Muscle of back (tissue), 13 donors: ENCODE results near the gene SELENOV. TPM values are rescaled to one million over a fixed set of nuclear protein-coding genes. Genes with fewer than 3 reads are reported as not detected.
"Not testable (repeated sequence)": the region's sequence is repeated elsewhere in the genome, so short reads cannot be mapped to it uniquely, and the experiment has no call there.

Experiments
- DNase-seq, 3 donors: peaks; one replicate each; pipeline versions ENCODE4 v3.0.0 to v3.0.0-alpha.2; 2013
- long read RNA-seq, 9 donors: transcript quantifications; one replicate each; lab custom pipeline, GENCODE V29; 2026
- polyA plus RNA-seq, 10 donors: library from polyadenylated mRNA; unstranded; fragments of 120-200 nt; gene quantifications; one replicate each; pipeline ENCODE4 v1.2.1, GENCODE V29; 2013; ENCODE audit not compliant: insufficient read length in 10 of 10

SELENOV gene, protein sequence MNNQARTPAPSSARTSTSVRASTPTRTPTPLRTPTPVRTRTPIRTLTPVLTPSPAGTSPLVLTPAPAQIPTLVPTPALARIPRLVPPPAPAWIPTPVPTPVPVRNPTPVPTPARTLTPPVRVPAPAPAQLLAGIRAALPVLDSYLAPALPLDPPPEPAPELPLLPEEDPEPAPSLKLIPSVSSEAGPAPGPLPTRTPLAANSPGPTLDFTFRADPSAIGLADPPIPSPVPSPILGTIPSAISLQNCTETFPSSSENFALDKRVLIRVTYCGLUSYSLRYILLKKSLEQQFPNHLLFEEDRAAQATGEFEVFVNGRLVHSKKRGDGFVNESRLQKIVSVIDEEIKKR
- under 1 TPM in 1 of 10 donors, not detected in 9; 0.13 TPM for polyA plus RNA-seq
- long read RNA-seq, donor 1 = 0 reads
- long read RNA-seq, donor 2 = 0 reads
- long read RNA-seq, donor 3 = 0 reads
- long read RNA-seq, donor 4 = 0 reads
- long read RNA-seq, donor 5 = 0 reads
- long read RNA-seq, donor 6 = 0 reads
- long read RNA-seq, donor 7 = 0 reads
- long read RNA-seq, donor 8 = 0 reads
- long read RNA-seq, donor 9 = 0 reads

DNA sequence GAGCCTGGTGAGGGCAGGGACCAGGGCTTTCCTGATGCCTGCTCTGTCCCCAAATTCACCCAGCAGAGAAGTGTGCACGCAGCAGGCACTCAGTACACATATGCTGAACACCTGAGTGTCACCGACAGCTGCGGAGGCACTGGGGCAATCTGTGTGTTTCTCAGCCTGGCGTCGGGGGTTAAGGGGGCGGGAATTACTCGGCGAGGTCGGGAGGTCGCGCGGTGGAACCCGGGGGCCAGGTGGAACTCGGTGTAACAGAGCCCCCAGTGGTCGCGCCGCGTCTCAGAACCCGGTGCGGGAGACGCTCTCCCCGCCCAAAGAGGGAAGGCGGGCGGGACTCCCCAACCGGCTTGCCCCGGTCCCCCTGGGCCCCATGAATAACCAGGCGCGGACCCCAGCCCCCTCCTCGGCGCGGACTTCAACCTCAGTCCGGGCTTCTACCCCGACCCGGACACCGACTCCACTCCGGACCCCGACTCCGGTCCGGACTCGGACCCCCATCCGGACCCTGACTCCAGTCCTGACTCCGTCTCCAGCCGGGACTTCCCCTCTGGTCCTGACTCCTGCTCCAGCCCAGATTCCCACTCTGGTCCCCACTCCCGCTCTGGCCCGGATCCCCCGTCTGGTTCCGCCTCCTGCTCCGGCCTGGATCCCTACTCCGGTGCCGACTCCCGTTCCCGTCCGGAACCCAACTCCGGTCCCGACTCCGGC is at the start of gene SELENOV:
TSS of gene SELENOV (plus strand) at position 300 of the 711 bp plus-strand sequence. CDS start at position 374, 74 bp downstream.
- peak in 1 of 3 donors; percentile 57 for DNase-seq

DNA sequence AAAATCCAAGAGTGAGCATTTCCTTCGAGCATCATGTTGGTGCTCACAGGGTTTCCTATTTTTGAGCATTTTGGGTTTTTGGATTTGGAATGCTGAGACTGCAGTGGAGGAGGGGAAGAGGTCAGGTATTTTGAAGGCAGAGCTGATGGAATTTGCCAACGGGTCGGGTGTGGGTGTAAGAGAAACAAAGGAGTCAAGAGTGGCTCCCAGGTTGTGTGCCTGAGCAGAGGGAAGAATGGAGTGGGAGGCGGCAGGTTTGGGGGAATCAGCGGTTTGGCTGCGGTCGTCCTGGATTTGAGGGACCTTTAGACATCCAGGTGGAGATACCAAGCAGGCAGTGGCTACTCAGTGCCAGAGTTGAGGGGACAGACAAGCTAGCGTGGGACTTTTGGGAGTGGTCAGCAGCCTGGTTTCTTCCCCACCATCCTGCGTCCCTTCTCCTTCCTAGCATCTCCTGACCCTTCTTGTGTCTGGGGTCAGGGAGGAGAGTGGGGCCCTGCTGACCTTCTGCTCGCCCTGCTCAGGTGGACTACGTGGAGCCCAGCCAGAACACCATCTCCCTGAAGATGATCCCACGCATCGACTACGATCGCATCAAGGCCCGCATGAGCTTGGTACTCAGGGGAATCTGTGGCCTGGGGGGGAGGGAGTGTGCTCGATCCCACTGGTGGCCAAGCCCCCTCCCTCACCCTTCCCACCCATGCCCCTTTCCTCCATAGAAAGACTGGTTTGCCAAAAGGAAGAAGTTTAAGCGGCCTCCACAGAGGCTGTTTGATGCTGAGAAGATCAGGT is 48.8 kb upstream of the SELENOV start:
- DNase-seq = no peak

DNA sequence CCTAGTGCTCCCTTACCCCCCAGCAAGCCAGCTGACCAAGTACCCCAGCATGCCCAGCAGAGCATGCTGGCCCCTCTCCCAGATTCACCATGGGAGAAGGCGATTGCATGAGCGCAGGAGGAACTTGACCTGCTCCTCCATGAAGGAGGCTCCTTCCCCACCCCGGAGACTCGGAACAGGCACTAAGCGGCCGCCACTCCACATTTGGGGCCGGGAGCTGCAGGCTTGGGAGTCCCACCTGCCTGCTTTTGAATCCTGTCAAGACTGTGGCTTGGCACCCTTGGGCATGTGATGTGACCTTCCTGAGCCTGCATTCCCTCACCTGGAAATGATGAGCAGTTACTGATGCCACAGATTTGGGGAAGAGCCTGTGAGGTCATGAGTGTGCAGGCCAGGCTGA is 47.0 kb upstream of the SELENOV start:
- DNase-seq = no peak

DNA sequence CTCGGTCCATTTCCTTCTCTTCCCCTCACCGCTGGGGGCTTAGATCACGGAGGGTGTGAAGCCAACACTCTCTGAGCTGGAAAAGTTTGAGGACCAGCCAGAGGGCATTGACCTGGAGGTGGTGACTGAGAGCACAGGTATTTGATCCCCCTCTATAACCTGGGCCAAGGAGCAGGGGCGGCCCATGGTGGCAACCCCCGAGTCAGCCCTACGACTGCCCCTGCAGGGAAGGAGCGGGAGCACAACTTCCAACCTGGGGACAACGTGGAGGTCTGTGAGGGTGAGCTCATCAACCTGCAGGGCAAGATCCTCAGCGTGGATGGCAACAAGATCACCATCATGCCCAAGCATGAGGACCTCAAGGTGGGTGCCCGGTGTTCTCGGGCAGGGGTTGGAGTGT is 45.9 kb upstream of the SELENOV start:
- DNase-seq = no peak

DNA sequence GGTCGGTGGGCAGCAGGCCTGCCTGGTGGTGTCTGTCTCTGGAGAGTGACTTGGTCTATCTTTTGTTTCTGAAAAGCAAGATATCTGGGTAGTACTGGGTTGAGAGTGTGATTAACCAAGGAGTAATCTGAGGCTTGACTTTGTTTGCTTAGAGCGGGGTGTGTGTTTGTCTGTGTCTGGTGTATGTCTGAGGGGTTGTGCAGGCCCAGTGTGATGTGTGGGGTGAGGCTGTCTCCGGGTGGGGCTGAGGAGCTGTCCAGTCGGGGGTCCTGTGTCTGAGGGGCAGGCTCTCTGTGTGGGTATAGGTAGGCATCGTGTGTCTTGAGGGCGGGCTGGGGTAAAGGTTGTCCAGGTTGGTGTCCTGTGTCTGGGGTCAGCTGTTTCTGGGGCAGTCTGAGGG is 45.4 kb upstream of the SELENOV start:
- DNase-seq = no peak

DNA sequence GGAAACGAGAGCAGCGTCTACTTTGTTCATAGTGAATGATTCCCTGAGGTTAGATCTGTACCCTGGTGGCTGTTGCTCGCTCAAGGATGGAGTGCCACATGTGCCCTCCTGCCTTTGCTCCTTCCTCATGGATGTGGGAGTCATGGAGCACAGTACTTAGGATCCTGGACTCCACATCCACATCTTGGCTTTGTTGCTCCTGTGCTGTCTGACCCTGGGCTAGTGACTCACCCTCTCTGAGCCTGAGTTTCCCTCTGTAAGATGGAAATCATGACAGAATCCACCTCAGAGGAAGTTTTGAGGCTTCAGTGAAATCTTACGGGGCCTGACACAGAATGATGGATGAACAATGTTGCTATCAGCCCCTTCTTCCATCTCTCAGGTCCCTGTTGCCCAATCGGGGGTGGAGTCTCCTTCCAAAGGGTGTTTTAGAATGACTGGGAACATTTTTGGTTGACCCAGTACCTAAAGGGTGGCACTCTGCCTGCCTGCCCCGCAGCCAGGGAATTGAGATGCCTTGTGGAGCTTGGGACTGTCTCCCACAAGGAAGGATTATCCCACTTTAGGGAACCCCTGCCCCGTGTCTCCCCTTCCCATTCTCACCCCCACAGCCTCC is 44.1 kb upstream of the SELENOV start:
- no peak for DNase-seq

DNA sequence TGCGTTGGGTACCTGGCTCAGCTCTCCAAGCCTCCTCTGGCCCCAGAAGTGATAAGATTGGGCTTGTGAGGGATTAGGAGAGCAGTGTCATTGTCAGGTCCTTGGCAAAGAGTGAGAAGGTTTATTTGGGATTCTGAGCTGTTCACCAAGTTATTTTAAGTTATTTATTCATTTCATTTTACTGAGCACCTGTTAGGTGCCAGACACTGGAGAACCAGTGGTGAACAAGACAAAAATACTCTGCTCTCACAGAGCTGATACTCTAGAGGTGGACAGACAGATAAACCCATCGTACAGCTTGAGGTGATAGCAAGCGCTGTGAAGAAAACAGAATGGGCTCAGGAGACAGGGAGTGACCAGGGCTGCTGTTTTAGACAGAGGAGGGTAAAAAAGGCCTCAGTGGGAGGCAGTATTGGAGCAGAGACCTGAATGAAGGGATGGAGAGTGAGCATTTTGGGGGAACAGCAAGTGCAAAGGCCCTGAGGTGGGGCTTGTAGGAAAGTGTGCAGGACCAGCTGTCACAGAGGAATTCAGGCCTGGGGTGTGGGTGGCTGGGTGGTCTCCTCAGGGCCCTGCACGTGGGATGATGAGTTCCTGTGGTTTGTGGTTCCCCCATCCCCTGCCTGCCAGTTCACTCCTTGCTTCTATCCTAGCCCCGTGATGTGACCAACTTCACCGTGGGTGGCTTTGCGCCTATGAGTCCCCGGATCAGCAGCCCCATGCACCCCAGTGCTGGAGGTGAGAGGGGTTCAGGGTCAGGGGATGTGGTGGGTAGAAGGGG is 43.0 kb upstream of the SELENOV start:
- DNase-seq = no peak

DNA sequence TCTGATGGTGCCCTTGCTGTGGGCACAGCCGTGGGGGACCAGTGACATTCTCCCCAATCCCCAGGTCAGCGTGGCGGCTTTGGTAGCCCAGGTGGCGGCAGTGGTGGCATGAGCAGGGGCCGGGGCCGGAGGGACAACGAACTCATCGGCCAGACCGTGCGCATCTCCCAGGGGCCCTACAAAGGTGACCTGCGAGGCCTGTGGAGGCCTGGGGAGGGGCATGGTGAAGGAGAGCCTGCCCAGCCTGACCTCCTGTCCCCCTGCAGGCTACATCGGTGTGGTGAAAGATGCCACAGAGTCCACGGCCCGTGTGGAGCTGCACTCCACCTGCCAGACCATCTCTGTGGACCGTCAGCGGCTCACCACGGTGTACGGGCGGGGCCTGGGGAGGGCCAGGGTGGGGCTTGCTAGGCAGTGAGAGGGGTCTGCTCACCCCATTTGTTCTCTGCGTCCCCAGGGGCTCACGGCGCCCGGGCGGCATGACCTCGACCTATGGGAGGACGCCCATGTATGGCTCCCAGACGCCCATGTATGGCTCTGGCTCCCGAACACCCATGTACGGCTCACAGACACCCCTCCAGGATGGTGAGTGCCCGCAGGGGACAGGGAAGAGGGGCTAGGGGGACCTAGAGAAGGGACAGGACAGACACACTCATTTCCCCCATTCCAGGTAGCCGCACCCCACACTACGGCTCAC is 42.0 kb upstream of the SELENOV start:
- no peak for DNase-seq

DNA sequence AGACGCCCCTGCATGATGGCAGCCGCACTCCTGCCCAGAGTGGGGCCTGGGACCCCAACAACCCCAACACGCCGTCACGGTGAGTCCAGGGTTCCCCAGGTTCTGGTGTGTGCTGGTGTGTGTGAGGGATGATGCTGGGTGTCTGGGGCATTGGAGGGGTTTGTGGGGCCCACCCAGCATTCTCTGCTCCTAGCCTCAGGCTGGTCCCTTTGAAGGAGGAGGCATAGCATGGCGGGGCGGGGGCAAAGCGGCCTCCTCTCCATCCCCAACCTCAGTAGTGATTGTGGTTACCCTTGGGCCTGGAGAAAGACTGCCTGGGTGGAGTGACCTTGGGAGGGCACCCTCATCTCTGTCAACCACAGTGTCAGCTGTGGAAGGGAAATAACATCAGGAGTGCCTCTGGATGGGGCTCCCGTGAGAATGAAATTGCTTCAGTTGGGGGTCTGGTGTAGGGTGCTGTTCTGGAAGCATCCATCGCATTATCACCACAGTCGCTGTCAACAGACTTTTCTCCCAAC is 41.4 kb upstream of the SELENOV start:
- DNase-seq = no peak

DNA sequence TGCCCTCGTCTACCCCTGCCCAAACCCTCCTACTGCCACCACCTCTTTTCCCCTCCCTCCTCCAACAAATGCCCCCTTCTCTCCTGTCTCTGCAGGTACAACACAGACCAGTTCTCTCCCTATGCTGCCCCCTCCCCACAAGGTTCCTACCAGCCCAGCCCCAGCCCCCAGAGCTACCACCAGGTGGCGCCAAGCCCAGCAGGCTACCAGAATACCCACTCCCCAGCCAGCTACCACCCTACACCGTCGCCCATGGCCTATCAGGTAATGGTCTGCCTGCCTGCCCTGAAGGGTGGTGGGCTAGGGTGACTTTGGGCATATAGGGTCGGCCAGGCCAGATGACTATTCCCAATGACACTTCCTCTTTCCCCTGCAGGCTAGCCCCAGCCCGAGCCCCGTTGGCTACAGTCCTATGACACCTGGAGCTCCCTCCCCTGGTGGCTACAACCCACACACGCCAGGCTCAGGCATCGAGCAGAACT is 40.8 kb upstream of the SELENOV start:
- DNase-seq = peak in 2 of 3 donors; percentile 38 to 56

DNA sequence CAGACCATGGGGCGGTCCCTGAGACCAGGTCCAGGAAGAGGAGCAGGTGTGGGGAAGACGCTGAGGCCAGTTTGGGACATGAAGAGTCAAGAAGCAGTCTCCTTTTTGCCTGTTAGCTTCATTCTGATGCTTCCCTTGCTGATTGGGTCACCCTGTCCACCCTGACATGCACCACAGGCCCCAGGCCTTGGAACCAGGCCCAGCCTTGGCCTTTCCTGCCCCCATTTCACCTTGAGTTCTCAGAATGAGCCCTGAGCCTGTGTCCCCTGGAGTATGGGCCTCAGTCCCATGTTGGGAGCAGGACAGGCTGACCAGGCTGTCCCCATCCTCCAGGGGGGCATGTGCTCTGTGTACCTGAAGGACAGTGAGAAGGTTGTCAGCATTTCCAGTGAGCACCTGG is 39.2 kb upstream of the SELENOV start:
- DNase-seq = no peak

DNA sequence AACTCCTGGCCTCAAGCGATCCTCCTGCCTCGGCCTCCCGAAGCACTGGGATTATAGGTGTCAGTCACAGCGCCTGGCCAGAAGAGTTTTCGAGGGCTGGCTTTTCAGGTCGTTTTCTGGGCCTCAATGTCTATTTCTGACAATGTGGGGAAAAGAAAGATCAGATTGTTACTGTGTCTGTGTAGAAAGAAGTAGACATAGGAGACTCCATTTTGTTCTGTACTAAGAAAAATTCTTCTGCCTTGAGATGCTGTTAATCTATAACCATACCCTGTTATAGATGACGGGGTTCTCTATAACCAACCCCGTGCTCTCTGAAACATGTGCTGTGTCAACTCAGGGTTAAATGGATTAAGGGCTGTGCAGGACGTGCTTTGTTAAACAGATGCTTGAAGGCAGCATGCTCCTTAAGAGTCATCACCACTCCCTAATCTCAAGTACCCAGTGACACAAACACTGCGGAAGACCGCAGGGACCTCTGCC is 35.6 kb upstream of the SELENOV start:
- not testable (repeated sequence) for DNase-seq

DNA sequence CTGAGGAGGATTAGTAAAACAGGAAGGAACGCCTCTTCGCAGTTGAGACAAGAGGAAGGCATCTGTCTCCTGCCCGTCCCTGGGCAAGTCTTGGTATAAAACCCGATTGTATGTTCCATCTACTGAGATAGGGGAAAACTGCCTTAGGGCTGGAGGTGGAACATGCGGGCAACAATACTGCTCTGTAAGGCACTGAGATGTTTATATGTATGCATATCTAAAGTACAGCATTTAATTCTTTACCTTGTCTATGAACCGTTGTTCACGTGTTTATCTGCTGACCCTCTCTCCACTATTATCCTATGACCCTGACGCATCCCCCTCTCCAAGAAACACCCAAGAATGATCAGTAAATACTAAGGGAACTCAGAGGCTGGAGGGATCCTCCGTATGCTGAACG is 35.0 kb upstream of the SELENOV start:
- DNase-seq = no peak

DNA sequence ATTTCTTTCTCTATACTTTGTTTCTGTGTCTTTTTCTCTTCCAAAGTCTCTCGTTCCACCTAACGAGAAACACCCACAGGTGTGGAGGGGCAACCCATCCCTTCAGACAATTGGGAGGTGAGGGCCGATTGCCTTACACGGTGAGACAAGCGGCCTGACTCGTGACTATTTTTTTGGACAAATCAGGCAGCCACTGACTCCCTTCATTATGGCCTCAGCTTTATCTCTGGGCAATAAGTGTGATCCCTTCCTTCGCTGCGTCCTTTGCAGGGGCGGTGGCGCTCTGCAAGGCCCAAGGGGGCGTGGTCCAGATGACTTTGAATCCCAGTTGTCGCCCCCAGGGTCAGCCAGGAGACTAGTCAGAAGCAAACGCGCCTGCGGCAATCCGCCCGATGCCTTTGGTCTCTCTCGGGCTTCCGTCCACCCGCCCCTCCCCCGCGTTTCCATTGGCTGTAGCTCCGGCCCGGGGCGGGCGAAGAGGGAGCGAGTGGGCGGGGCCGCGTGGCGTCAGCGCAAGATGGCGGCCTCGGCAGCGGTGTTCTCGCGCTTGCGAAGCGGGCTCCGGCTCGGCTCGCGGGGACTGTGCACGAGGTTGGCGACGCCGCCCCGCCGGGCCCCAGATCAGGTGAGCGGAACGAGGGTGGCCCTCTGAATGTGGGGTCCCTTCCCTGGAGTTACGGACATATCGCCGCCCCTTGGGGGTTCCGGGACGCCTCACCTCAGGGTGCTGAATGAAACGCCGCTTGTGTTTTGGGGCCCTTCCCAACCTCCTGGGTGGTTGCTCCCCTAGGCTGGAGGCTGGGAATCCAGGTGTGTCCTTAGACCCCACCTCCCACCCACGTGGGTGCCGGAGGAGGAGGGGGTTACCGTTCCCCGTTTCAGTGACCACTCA is 34.4 kb upstream of the SELENOV start, which contains the start of gene TIMM50:
TSS of gene TIMM50 (plus strand) at position 502 of the 892 bp plus-strand sequence. CDS start at position 518, 16 bp downstream.
- DNase-seq = peak; percentile 96 to 98 (median 96)

DNA sequence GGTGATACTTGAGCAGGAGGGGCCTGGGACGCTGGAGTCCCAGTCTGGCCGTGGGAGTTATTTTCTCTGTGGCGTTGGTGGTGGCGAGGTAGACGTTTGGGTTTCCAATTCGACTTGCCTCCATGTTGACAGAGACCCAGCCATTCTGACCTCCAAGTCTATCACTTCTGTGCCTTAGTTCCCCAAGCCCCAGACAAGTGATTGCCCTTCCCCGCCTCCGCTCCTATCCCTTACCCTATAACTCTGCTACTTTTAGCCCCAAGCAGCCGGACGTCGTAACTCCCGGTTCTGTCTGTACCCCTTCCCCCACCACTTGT is 33.8 kb upstream of the SELENOV start:
- DNase-seq = no peak

DNA sequence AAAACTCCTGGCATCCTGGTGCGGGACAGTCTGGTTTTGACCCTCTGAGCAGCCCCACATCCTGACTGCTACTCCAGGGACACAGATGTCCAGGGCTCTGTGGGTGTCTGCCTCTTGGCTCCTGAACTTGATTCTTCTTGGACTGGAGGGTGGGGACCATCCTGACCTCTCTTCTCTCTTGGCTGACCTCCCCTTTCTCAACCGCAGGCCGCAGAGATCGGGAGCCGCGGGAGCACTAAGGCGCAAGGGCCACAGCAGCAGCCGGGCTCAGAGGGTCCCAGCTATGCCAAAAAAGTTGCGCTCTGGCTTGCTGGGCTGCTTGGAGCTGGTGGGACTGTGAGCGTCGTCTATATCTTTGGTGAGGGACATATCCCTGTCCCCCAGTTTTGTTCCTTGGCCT is 33.3 kb upstream of the SELENOV start:
- DNase-seq = no peak

DNA sequence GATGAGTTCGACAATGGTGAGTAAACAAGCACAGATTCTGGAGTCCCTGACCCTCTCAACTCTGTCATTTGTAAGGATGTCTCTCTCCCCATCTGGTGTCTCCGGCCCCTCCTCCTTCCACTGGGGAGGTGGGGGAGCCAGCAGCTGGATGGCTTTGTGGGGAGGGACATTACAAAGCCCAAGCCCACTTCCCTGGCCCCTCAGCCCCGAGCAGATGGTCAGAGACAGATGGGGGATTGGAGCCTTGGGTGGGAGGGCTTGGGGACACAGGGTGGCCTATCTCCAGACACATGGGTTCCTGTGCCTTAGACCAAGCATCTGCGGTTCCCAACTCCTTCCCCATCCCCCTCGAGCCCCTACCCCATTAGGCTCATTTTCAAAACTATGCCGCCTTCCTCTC is 31.8 kb upstream of the SELENOV start:
- DNase-seq = no peak

DNA sequence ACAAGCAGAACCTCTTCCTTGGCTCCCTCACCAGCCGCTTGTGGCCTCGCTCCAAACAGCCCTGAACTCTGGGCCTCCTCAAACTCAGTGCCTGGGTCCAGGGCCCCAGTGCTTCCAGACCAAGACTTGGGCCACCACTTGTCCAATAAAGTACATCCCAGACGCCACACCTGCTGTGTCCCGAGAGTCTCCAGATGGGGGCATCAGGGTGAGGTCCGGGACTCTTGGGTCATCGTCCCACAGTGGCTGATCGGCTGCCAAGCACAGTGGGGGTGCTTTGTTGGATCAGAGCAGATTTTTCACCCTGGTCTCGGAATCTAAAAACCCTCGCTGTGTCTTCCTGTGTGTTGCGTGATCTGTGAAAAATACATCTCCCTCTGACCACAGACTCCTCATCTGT is 25.2 kb upstream of the SELENOV start:
- DNase-seq = no peak

DNA sequence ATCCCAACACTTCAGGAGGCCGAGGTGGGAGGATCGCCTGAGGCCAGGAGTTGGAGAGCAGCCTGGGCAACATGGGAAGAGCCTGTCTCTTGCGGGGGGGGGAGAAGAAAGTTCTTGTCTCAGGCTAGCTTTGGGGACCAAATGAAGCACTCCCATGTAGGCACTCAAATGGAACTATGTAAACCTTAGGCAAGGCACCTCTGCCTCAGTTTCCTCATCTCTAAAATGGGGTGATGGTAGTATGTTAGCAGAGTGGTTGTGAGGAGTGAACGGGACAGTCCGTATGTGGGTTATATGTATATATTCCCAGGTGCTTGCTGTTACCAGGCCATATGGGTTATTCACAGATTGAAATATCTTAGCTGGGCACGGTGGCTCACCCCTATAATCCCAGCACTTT is 22.7 kb upstream of the SELENOV start:
- DNase-seq = no peak
